Ovary (tissue), 3 donors: ENCODE measurements around the gene CCDC14.

Experiments used
- POLR2A ChIP-seq: fragments of 450-650 bp; IDR thresholded peaks from one replicate; pipeline ENCODE4 v1.6.1; 2017; ENCODE audit warnings: antibody characterized with exemption, mild to moderate bottlenecking, moderate library complexity
- TF ChIP-seq, protein P1 (sequence below), 3 donors: fragments of 450-650 bp in 2 of 3; fragments of 200-600 bp in 1 of 3; IDR thresholded peaks; one replicate each; pipeline versions ENCODE4 v1.5.1 to v1.8.0; 2016 to 2022; ENCODE audit warnings: antibody characterized with exemption in 3 of 3, mild to moderate bottlenecking in 1 of 3
- donor health status: DM: no; HTN: no; CAD: no.

DNA sequence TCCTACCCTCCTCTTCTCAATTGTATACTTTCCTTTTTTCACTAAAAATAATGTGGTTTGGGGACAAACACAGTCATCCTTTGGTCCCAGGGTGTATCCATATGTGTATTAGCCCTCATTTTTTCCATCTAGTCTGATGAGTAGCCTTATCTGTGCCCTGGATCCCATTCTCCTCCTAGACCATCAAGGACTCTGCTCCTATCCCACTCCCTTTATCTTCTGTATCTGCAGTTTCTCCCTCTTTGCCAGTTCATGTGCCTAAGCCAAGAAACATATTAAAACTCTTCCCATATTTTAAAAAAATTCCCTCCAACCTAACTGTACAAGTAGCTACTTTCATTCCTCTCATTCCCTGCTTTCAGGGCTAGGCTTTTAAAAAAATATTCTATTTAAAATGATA, 25.2 kb downstream of the CCDC14 start:
- no peak for TF ChIP-seq POLR2A
- TF ChIP-seq, protein P1, sequence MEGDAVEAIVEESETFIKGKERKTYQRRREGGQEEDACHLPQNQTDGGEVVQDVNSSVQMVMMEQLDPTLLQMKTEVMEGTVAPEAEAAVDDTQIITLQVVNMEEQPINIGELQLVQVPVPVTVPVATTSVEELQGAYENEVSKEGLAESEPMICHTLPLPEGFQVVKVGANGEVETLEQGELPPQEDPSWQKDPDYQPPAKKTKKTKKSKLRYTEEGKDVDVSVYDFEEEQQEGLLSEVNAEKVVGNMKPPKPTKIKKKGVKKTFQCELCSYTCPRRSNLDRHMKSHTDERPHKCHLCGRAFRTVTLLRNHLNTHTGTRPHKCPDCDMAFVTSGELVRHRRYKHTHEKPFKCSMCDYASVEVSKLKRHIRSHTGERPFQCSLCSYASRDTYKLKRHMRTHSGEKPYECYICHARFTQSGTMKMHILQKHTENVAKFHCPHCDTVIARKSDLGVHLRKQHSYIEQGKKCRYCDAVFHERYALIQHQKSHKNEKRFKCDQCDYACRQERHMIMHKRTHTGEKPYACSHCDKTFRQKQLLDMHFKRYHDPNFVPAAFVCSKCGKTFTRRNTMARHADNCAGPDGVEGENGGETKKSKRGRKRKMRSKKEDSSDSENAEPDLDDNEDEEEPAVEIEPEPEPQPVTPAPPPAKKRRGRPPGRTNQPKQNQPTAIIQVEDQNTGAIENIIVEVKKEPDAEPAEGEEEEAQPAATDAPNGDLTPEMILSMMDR (IDR thresholded peaks at IDR 0.05): no peak
